ENCODE results near the gene COL9A2.

The COL9A2 gene

GRCh38 chr1:40256401-40257084, 60.5 kb downstream of the COL9A2 start:
- no peak for DNase-seq

DNA sequence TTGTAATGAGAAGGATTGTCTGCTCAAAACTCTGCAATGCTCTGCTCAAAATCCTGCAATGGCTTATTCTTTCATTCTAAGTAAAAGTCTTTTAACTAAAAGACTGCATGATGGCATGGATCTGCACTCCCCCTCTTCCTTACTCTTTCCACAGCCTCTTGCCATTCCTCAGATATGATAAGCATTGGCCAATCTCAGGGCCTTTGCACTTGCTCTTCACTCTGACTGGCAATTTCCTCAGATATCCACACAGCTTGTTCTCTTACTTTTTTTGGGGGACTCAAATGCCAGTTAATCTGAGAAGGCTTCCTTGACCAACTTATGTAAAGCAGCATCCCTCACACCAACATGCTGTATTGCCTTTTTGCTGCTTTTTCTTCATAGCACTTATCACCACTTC, 61.9 kb downstream of the COL9A2 start:
- DNase-seq = no peak

- DNase-seq = no peak
These were observed 64.5 kb downstream of the COL9A2 start for GRCh38 chr1:40252601-40253000.

DNA sequence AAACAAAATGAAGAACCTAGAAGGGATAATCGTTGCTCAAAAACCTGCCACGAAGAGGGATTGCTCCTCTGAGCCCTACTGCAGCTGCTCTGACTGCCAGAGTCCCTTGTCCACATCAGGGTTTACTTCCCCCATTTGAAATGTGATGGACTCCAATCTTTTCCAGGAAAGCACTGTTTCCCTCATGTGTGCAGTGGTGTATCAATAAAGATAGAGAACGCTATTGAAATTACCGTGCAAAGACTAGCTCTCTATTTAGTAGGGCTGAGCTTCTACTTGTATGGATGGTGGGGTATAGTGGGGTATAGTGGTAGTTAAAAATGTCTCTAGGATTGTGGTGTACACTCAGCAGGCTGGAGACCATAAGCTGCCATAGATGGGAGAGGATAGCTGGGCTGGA, 65.6 kb downstream of the COL9A2 start:
- DNase-seq = no peak

Measured in CD4-positive, alpha-beta T cell treated with Interleukin-4 for 1 hour (primary cell).